K562 (cell line): ENCODE data around the gene CARD8. TPM values are rescaled to one million over a fixed set of nuclear protein-coding genes. Genes with fewer than 3 reads are reported as not detected.

Experiments used
- BRCA1 ChIP-seq, 2 experiments: fragments of 450-650 bp in 1 of 2; sonication (generic) in 1 of 2; formaldehyde crosslinking in 1 of 2; IDR thresholded peaks; 2 replicates each; pipeline versions ENCODE4 v1.5.0 to v1.6.1; 2017 to 2020; ENCODE audit warnings: mild to moderate bottlenecking in 1 of 2, missing genetic modification reagents in 1 of 2
- BRF1 ChIP-seq: IDR thresholded peaks from 3 replicates; pipeline ENCODE4 v1.6.1; 2011; ENCODE audit warnings: borderline replicate concordance, mild to moderate bottlenecking; ENCODE audit not compliant: insufficient read length; ENCODE audit errors: extremely low read depth
- CBX3 ChIP-seq, 2 experiments: IDR thresholded peaks; 1 replicate in 1 of 2; 2 replicates in 1 of 2; pipeline ENCODE4 v1.6.1; 2012; ENCODE audit warnings: inconsistent platforms in 2 of 2, low read length in 2 of 2, borderline replicate concordance in 1 of 2, control low read depth in 1 of 2
- CCAR2 ChIP-seq: fragments of 200-400 bp; formaldehyde crosslinking; IDR thresholded peaks from 2 replicates; pipeline ENCODE4 v1.6.1; 2017; ENCODE audit warnings: mild to moderate bottlenecking, low read depth, low read length
- CREM ChIP-seq: IDR thresholded peaks from 2 replicates; pipeline ENCODE4 v1.6.1; 2014; ENCODE audit warnings: antibody characterized with exemption, low read depth
- DDX20 ChIP-seq: fragments of 450-650 bp; IDR thresholded peaks from 2 replicates; pipeline ENCODE4 v1.6.1; 2016; ENCODE audit warnings: missing genetic modification characterization, low read depth, mild to moderate bottlenecking, missing compliant biosample characterization, moderate library complexity
- ELF4 ChIP-seq: fragments of 450-650 bp; formaldehyde crosslinking; IDR thresholded peaks from 2 replicates; pipeline ENCODE4 v1.4.0; 2022; ENCODE audit warnings: missing genetic modification characterization
- EWSR1 ChIP-seq: fragments of 450-650 bp; IDR thresholded peaks from 2 replicates; pipeline ENCODE4 v1.6.1; 2018; ENCODE audit warnings: borderline replicate concordance, mild to moderate bottlenecking, low read depth, moderate library complexity; ENCODE audit not compliant: partially characterized antibody
- FOXA1 ChIP-seq: fragments of 450-650 bp; IDR thresholded peaks from 2 replicates; pipeline ENCODE4 v1.6.1; 2016; ENCODE audit warnings: mild to moderate bottlenecking, borderline replicate concordance
- FOXJ3 ChIP-seq: sonication (generic); formaldehyde crosslinking; IDR thresholded peaks from 2 replicates; pipeline ENCODE4 v1.4.0; 2020; ENCODE audit warnings: mild to moderate bottlenecking, missing genetic modification reagents
- HDAC1 ChIP-seq, 2 experiments: fragments of 450-650 bp; IDR thresholded peaks; 2 replicates each; pipeline ENCODE4 v1.6.1; 2016 to 2017; ENCODE audit warnings: inconsistent platforms in 1 of 2, mild to moderate bottlenecking in 1 of 2, moderate library complexity in 1 of 2
- HNRNPL ChIP-seq: fragments of 200-400 bp; formaldehyde crosslinking; IDR thresholded peaks from 2 replicates; pipeline ENCODE4 v1.6.1; 2017; ENCODE audit warnings: low read depth, mild to moderate bottlenecking, low read length
- ILF3 ChIP-seq: fragments of 450-650 bp; IDR thresholded peaks from 2 replicates; pipeline ENCODE4 v1.6.1; 2018; ENCODE audit warnings: antibody characterized with exemption, mild to moderate bottlenecking, moderate library complexity, borderline replicate concordance
- KLF16 ChIP-seq: IDR thresholded peaks from 2 replicates; pipeline ENCODE4 v1.6.1; 2016; ENCODE audit warnings: antibody characterized with exemption
- MBD2 ChIP-seq: sonication (generic); IDR thresholded peaks from 2 replicates; pipeline ENCODE4 v1.6.1; 2016; ENCODE audit warnings: low read depth, borderline replicate concordance
- MEF2D ChIP-seq: conservative IDR thresholded peaks from 2 replicates; pipeline ENCODE4 v1.6.1; 2016; ENCODE audit warnings: low read depth, missing genetic modification characterization, missing compliant biosample characterization
- MIER1 ChIP-seq: fragments of 450-650 bp; IDR thresholded peaks from 2 replicates; pipeline ENCODE4 v1.6.1; 2016; ENCODE audit warnings: antibody characterized with exemption, mild to moderate bottlenecking, low read depth
- MTA2 ChIP-seq: fragments of 450-650 bp; IDR thresholded peaks from 2 replicates; pipeline ENCODE4 v1.6.1; 2016; ENCODE audit warnings: low read depth
- MYC ChIP-seq, 2 experiments: fragments of 250-450 bp in 1 of 2; sonication (Bioruptor Pico) in 1 of 2; IDR thresholded peaks; 2 replicates each; pipeline versions ENCODE4 v1.5.1 to v1.6.1; 2012 to 2021; ENCODE audit warnings: low read depth in 2 of 2, borderline replicate concordance in 1 of 2, improper control_type of control experiment in 1 of 2, low read length in 1 of 2, mild to moderate bottlenecking in 1 of 2, moderate library complexity in 1 of 2
- NFRKB ChIP-seq: fragments of 450-650 bp; IDR thresholded peaks from 2 replicates; pipeline ENCODE4 v1.6.1; 2016; ENCODE audit warnings: low read depth
- SIRT6 ChIP-seq: IDR thresholded peaks from one replicate; pipeline ENCODE4 v1.6.1; 2012; ENCODE audit warnings: low read depth, mild to moderate bottlenecking, control low read depth, inconsistent platforms, low read length, moderate library complexity
- SMARCB1 ChIP-seq: IDR thresholded peaks from 2 replicates; pipeline ENCODE4 v1.6.1; 2011; ENCODE audit warnings: improper control_type of control experiment, low read depth; ENCODE audit not compliant: insufficient read length
- SRSF7 ChIP-seq: fragments of 200-400 bp; formaldehyde crosslinking; optimal IDR thresholded peaks from 2 replicates; pipeline ENCODE3; 2017; ENCODE audit warnings: mild to moderate bottlenecking, low read depth, low read length
- SRSF9 ChIP-seq: fragments of 200-400 bp; formaldehyde crosslinking; IDR thresholded peaks from 2 replicates; pipeline ENCODE4 v1.6.1; 2017; ENCODE audit warnings: low read depth, low read length, borderline replicate concordance
- TEAD2 ChIP-seq: fragments of 450-650 bp; IDR thresholded peaks from 2 replicates; pipeline ENCODE4 v1.6.1; 2016; ENCODE audit warnings: missing genetic modification characterization, control low read depth, missing compliant biosample characterization
- WHSC1 ChIP-seq: IDR thresholded peaks from one replicate; pipeline ENCODE4 v1.6.1; 2012; ENCODE audit warnings: low read length, control low read depth, inconsistent platforms
- ZBTB26 ChIP-seq: fragments of 450-650 bp; formaldehyde crosslinking; IDR thresholded peaks from 2 replicates; pipeline ENCODE4 v1.4.0; 2022; ENCODE audit warnings: missing genetic modification characterization
- ZC3H8 ChIP-seq: fragments of 450-650 bp; IDR thresholded peaks from 2 replicates; pipeline ENCODE4 v1.6.1; 2017
- ZNF224 ChIP-seq: sonication (generic); formaldehyde crosslinking; IDR thresholded peaks from 2 replicates; pipeline ENCODE4 v1.8.0; 2022; ENCODE audit warnings: mild to moderate bottlenecking, missing genetic modification reagents
- ZNF384 ChIP-seq: IDR thresholded peaks from 2 replicates; pipeline ENCODE4 v1.6.1; 2012; ENCODE audit warnings: low read depth, low read length, improper control_type of control experiment
- ZNF586 ChIP-seq: fragments of 450-650 bp; formaldehyde crosslinking; conservative IDR thresholded peaks from 2 replicates; pipeline ENCODE4 v1.4.0; 2020; ENCODE audit warnings: mild to moderate bottlenecking, moderate library complexity
- polyA plus RNA-seq, 8 experiments: library from polyadenylated mRNA; depleted of rRNA in 4 of 8; stranded (reverse) in 5 of 8; unstranded in 3 of 8; fragments of >200 nt; fragmentation: Nextera tagmentation in 2 of 8; fragmentation: Illumina TruSeq in 1 of 8; extraction: Ambion mirVana in 2 of 8; extraction: Trizol in 1 of 8; gene quantifications; 2 replicates each; pipeline versions ENCODE4 v1.2.1 to v1.2.3, GENCODE V29; 2011 to 2014; ENCODE audit warnings: inconsistent platforms in 1 of 8, missing spikeins in 1 of 8
- total RNA-seq, 7 experiments: library from RNA; depleted of rRNA in 6 of 7; stranded (reverse); fragments of >200 nt in 6 of 7; fragmentation: Illumina TruSeq in 2 of 7; extraction: Trizol in 2 of 7; gene quantifications; 2 replicates each; pipeline versions ENCODE4 v1.2.1 to v1.2.3, GENCODE V29; 2011 to 2021; ENCODE audit warnings: low replicate concordance in 1 of 7

CARD8 gene
- total and polyA plus RNA-seq, 9 of the 15 experiments (the other 6 are each of a cell fraction or from before 2014, with no cell fraction given): 11.5 to 26.4 (median 20.8) TPM

- TF ChIP-seq MIER1: no peak
- no peak for TF ChIP-seq ILF3
- TF ChIP-seq ZNF224: no peak
- TF ChIP-seq ZBTB26 (CRISPR knock-in tag): no peak
- no peak for TF ChIP-seq MEF2D (tag)
- TF ChIP-seq HDAC1 (IDR thresholded peaks at IDR 0.05): peak in 1 of 2 experiments; percentile 99; a peak in 2 of 4 replicates
- TF ChIP-seq CBX3 (IDR thresholded peaks at IDR 0.05; ENCODE audit: borderline replicate concordance in 1 of 2, low read length in 2 of 2): no peak; a peak in 1 of 3 replicates
- TF ChIP-seq ZC3H8: no peak
- TF ChIP-seq MYC (IDR thresholded peaks at IDR 0.05; ENCODE audit: low read depth, low read length): no peak; the same call in 1 of the 2 replicates
- no peak for TF ChIP-seq MYC (CRISPR knock-in tag; IDR thresholded peaks at IDR 0.05; ENCODE audit: borderline replicate concordance, low read depth)
- TF ChIP-seq FOXA1: no peak
- TF ChIP-seq CREM: peak; percentile 84
- no peak for TF ChIP-seq DDX20 (tag)
- TF ChIP-seq MBD2: peak; percentile 74
- TF ChIP-seq TEAD2 (tag): no peak
- TF ChIP-seq SMARCB1: no peak
- no peak for TF ChIP-seq SRSF7
- no peak for TF ChIP-seq BRF1
- TF ChIP-seq NFRKB: no peak
- TF ChIP-seq BRCA1 (IDR thresholded peaks at IDR 0.05): no peak
- TF ChIP-seq BRCA1 (CRISPR knock-in tag; IDR thresholded peaks at IDR 0.05): no peak
- no peak for TF ChIP-seq MTA2
- no peak for TF ChIP-seq FOXJ3 (CRISPR knock-in tag)
- TF ChIP-seq WHSC1: no peak
- TF ChIP-seq SRSF9: no peak
- TF ChIP-seq CCAR2: no peak
- no peak for TF ChIP-seq HNRNPL
- 0 out of 2 replicates have a peak, but pooled peaks have one; percentile 33 for TF ChIP-seq ELF4 (CRISPR knock-in tag)
- TF ChIP-seq ZNF384: no peak
- TF ChIP-seq ZNF586: no peak
- no peak for TF ChIP-seq EWSR1
- no peak for TF ChIP-seq SIRT6
- TF ChIP-seq KLF16: no peak
Measured at GRCh38 chr19:48169939-48170803, 85.5 kb downstream of the CARD8 start, which contains the start of the genes LIG1 and ZSWIM9 (continued).
